H9 (cell line): ENCODE measurements around the gene AEN. TPM values are rescaled to one million over a fixed set of nuclear protein-coding genes. Genes with fewer than 3 reads are reported as not detected.

Experiments
- DNase-seq: peaks from one replicate; pipeline ENCODE4 v3.0.0-alpha.2; 2017
- H2AFZ ChIP-seq: one replicate; pipeline ENCODE4 v1.6.1; 2013; ENCODE audit warnings: mild to moderate bottlenecking, low read length, control low read depth, moderate library complexity
- H2AK5ac ChIP-seq: 2 replicates; pipeline ENCODE4 v1.6.1; 2013; ENCODE audit warnings: low read length, control low read depth, mixed read lengths; ENCODE audit not compliant: insufficient read length
- H2BK120ac ChIP-seq: one replicate; pipeline ENCODE4 v1.6.1; 2013; ENCODE audit warnings: low read depth, mild to moderate bottlenecking, low read length, control low read depth, inconsistent platforms; ENCODE audit not compliant: poor library complexity, severe bottlenecking
- H2BK12ac ChIP-seq: 2 replicates; pipeline ENCODE4 v1.6.1; 2013; ENCODE audit warnings: low read length, control low read depth, mixed read lengths, low read depth; ENCODE audit not compliant: insufficient read length
- H2BK15ac ChIP-seq: 2 replicates; pipeline ENCODE4 v1.6.1; 2013; ENCODE audit warnings: low read depth, low read length, control low read depth
- H2BK20ac ChIP-seq: one replicate; pipeline ENCODE4 v1.6.1; 2013; ENCODE audit warnings: low read depth, mild to moderate bottlenecking, low read length, control low read depth, inconsistent platforms; ENCODE audit not compliant: poor library complexity, severe bottlenecking
- H2BK5ac ChIP-seq: 2 replicates; pipeline ENCODE4 v1.6.1; 2013; ENCODE audit warnings: low read length, control low read depth, mixed read lengths; ENCODE audit not compliant: insufficient read length
- H3K14ac ChIP-seq: 2 replicates; pipeline ENCODE4 v1.6.1; 2013; ENCODE audit warnings: low read length, control low read depth; ENCODE audit not compliant: insufficient read depth
- H3K18ac ChIP-seq: 2 replicates; pipeline ENCODE4 v1.6.1; 2013; ENCODE audit warnings: low read depth, mild to moderate bottlenecking, mixed read lengths, low read length, control low read depth; ENCODE audit not compliant: insufficient read length
- H3K23ac ChIP-seq: 2 replicates; pipeline ENCODE4 v1.6.1; 2013; ENCODE audit warnings: low read length, control low read depth, mixed read lengths, low read depth; ENCODE audit not compliant: insufficient read length
- H3K23me2 ChIP-seq: 2 replicates; pipeline ENCODE4 v1.6.1; 2013; ENCODE audit warnings: low read depth, mild to moderate bottlenecking, mixed read lengths, low read length, control low read depth; ENCODE audit not compliant: insufficient read length, poor library complexity, severe bottlenecking
- H3K27ac ChIP-seq: 2 replicates; pipeline ENCODE4 v1.5.1; 2013; ENCODE audit warnings: low read length, control low read depth, mixed read lengths, low read depth; ENCODE audit not compliant: insufficient read length
- H3K27me3 ChIP-seq: 2 replicates; pipeline ENCODE4 v1.6.1; 2013; ENCODE audit warnings: low read length, control low read depth, inconsistent platforms; ENCODE audit not compliant: insufficient read depth
- H3K4ac ChIP-seq: 2 replicates; pipeline ENCODE4 v1.6.1; 2013; ENCODE audit warnings: low read depth, mild to moderate bottlenecking, control low read depth, inconsistent platforms, low read length, moderate library complexity
- H3K4me1 ChIP-seq: 2 replicates; pipeline ENCODE4 v1.6.1; 2013; ENCODE audit warnings: low read length, control low read depth, inconsistent platforms; ENCODE audit not compliant: insufficient read depth
- H3K4me2 ChIP-seq: 2 replicates; pipeline ENCODE4 v1.6.1; 2013; ENCODE audit warnings: low read length, control low read depth, mixed read lengths; ENCODE audit not compliant: insufficient read length, insufficient read depth
- H3K56ac ChIP-seq: 2 replicates; pipeline ENCODE4 v1.6.1; 2013; ENCODE audit warnings: low read depth, mild to moderate bottlenecking, mixed read lengths, low read length, control low read depth; ENCODE audit not compliant: insufficient read length
- H3K79me1 ChIP-seq: 2 replicates; pipeline ENCODE4 v1.6.1; 2013; ENCODE audit warnings: low read depth, mild to moderate bottlenecking, moderate library complexity, low read length, control low read depth, inconsistent platforms; ENCODE audit not compliant: insufficient read depth, poor library complexity, severe bottlenecking
- H3K79me2 ChIP-seq: 2 replicates; pipeline ENCODE4 v1.6.1; 2013; ENCODE audit warnings: low read length, control low read depth, inconsistent platforms; ENCODE audit not compliant: insufficient read depth
- H3K9ac ChIP-seq: 2 replicates; pipeline ENCODE4 v1.6.1; 2013; ENCODE audit warnings: low read length, control low read depth, mixed read lengths; ENCODE audit not compliant: insufficient read length; ENCODE audit errors: extremely low read depth
- H3K9me3 ChIP-seq: one replicate; pipeline ENCODE4 v1.6.1; 2013; ENCODE audit warnings: low read depth, low read length, inconsistent platforms; ENCODE audit not compliant: control insufficient read depth
- H3T11ph ChIP-seq: one replicate; pipeline ENCODE4 v1.6.1; 2013; ENCODE audit warnings: mild to moderate bottlenecking, low read length, control low read depth, inconsistent platforms
- H4K20me1 ChIP-seq: one replicate; pipeline ENCODE4 v1.6.1; 2013; ENCODE audit not compliant: control insufficient read depth, insufficient read length, insufficient read depth
- H4K5ac ChIP-seq: 2 replicates; pipeline ENCODE4 v1.6.1; 2013; ENCODE audit warnings: low read depth, mild to moderate bottlenecking, mixed read lengths, low read length, control low read depth; ENCODE audit not compliant: insufficient read length
- H4K8ac ChIP-seq: replicated peaks from 2 replicates; pipeline ENCODE4 v1.6.1; 2013; ENCODE audit warnings: low read length, control low read depth, mixed read lengths, low read depth; ENCODE audit not compliant: insufficient read length
- H4K91ac ChIP-seq: 2 replicates; pipeline ENCODE4 v1.6.1; 2013; ENCODE audit warnings: low read depth, mild to moderate bottlenecking, moderate library complexity, mixed read lengths, low read length, control low read depth; ENCODE audit not compliant: insufficient read length
- H3K27ac Mint-ChIP-seq, 3 experiments: 2 replicates in 2 of 3; 3 replicates in 1 of 3; pipeline ENCODE4 v1.8.0; 2020 to 2021; ENCODE audit warnings: mixed read lengths in 3 of 3, mild to moderate bottlenecking in 1 of 3, moderate library complexity in 1 of 3
- H3K27me3 Mint-ChIP-seq: 2 replicates; pipeline ENCODE4 v1.8.0; 2021; ENCODE audit warnings: low read depth, mild to moderate bottlenecking, moderate library complexity, mixed read lengths
- H3K36me3 Mint-ChIP-seq, 3 experiments: 2 replicates in 2 of 3; 3 replicates in 1 of 3; pipeline ENCODE4 v1.8.0; 2020 to 2021; ENCODE audit warnings: low read depth in 3 of 3, mixed read lengths in 3 of 3; ENCODE audit not compliant: insufficient read depth in 1 of 3
- H3K4me1 Mint-ChIP-seq, 2 experiments: 2 replicates each; pipeline ENCODE4 v1.8.0; 2020; ENCODE audit warnings: mixed read lengths in 2 of 2
- H3K4me3 Mint-ChIP-seq, 2 experiments: 2 replicates in 1 of 2; 3 replicates in 1 of 2; pipeline ENCODE4 v1.8.0; 2020 to 2021; ENCODE audit warnings: mild to moderate bottlenecking in 2 of 2, mixed read lengths in 2 of 2, moderate library complexity in 1 of 2
- H3K9me3 Mint-ChIP-seq, 2 experiments: 2 replicates in 1 of 2; 3 replicates in 1 of 2; pipeline ENCODE4 v1.8.0; 2020; ENCODE audit warnings: mild to moderate bottlenecking in 2 of 2, mixed read lengths in 2 of 2, moderate library complexity in 1 of 2
- WGBS: extraction: QIAGEN DNeasy Blood & Tissue Kit; methylation state at CpG from one replicate; pipeline ENCODE4 v1.1.7; 2013; ENCODE audit warnings: missing lambda C conversion rate, low lambda C conversion rate, mixed read lengths; ENCODE audit not compliant: insufficient read length; ENCODE audit errors: extremely low coverage; 5-methylcytosine and 5-hydroxymethylcytosine counted together
- total RNA-seq: library from RNA; stranded (reverse); gene quantifications from 2 replicates; pipeline ENCODE4 v1.2.1, GENCODE V29; 2021
- TF ChIP-seq, protein P1 (sequence below): fragments of 200-600 bp; sonication (generic); conservative IDR thresholded peaks from 3 replicates; pipeline ENCODE4 v1.8.0; 2021; ENCODE audit warnings: antibody characterized with exemption, mild to moderate bottlenecking

Gene AEN
- total RNA-seq, 1 experiment from 2014 or later: 132 TPM

- H3K4me1 Mint-ChIP-seq: peaks cover 27 to 30% of the 10 kb centered on the region in 2 experiments
- H3K27me3 Mint-ChIP-seq: peaks cover 2% of the 10 kb centered on the region
Measured at GRCh38 chr15:88652456-88653199, 31.5 kb downstream of the AEN start.

More at GRCh38 chr15:88652456-88653199, 31.5 kb downstream of the AEN start:
- no peak overlapping the region for H2BK5ac ChIP-seq
- no peak overlapping the region for H2AK5ac ChIP-seq
- H3K9ac ChIP-seq: no peak overlapping the region
- no peak overlapping the region for H2BK12ac ChIP-seq
- H3K4me2 ChIP-seq: no peak overlapping the region
- Mint-ChIP-seq H3K27ac (peak overlapping the region in 2 of 3 experiments; percentile 33 to 92; a peak in 3 of 7 replicates), H3K36me3 (no peaks in the 10 kb centered on the region), H3K4me3 (no peak overlapping the region), H3K9me3 (no peaks in the 10 kb centered on the region)
- no peak overlapping the region for H2AFZ ChIP-seq
- H3T11ph ChIP-seq: no peak overlapping the region
- no peaks in the 10 kb centered on the region for H4K20me1 ChIP-seq
- no peak overlapping the region for H3K23ac ChIP-seq
- TF ChIP-seq, protein P1, sequence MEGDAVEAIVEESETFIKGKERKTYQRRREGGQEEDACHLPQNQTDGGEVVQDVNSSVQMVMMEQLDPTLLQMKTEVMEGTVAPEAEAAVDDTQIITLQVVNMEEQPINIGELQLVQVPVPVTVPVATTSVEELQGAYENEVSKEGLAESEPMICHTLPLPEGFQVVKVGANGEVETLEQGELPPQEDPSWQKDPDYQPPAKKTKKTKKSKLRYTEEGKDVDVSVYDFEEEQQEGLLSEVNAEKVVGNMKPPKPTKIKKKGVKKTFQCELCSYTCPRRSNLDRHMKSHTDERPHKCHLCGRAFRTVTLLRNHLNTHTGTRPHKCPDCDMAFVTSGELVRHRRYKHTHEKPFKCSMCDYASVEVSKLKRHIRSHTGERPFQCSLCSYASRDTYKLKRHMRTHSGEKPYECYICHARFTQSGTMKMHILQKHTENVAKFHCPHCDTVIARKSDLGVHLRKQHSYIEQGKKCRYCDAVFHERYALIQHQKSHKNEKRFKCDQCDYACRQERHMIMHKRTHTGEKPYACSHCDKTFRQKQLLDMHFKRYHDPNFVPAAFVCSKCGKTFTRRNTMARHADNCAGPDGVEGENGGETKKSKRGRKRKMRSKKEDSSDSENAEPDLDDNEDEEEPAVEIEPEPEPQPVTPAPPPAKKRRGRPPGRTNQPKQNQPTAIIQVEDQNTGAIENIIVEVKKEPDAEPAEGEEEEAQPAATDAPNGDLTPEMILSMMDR: no peak
- H3K23me2 ChIP-seq: no peaks in the 10 kb centered on the region
- H3K18ac ChIP-seq: no peak overlapping the region
- no peak overlapping the region for H4K5ac ChIP-seq
- H3K9me3 ChIP-seq: no peaks in the 10 kb centered on the region
- H2BK120ac ChIP-seq: no peak overlapping the region
- no peak overlapping the region for H2BK15ac ChIP-seq
- no peak overlapping the region for H3K27ac ChIP-seq
- DNase-seq: no peak
- H2BK20ac ChIP-seq: no peak overlapping the region
- H3K56ac ChIP-seq: no peak overlapping the region
- H4K8ac ChIP-seq: no peak overlapping the region
- no CpG with 5 or more reads among the region's 8 CpGs for WGBS
- no peaks in the 10 kb centered on the region for H3K79me1 ChIP-seq
- H3K27me3 ChIP-seq: no peaks in the 10 kb centered on the region
- no peak overlapping the region for H3K14ac ChIP-seq
- H4K91ac ChIP-seq: no peak overlapping the region
- H3K4me1 ChIP-seq: no peaks in the 10 kb centered on the region; the same call in 1 of the 2 replicates
- no peak overlapping the region for H3K4ac ChIP-seq
- H3K79me2 ChIP-seq: no peaks in the 10 kb centered on the region
